ENCODE results near the gene SLC22A1.
"Not testable (repeated sequence)": the region's sequence is repeated elsewhere in the genome, so short reads cannot be mapped to it uniquely, and the experiment has no call there.

The SLC22A1 gene

DNA sequence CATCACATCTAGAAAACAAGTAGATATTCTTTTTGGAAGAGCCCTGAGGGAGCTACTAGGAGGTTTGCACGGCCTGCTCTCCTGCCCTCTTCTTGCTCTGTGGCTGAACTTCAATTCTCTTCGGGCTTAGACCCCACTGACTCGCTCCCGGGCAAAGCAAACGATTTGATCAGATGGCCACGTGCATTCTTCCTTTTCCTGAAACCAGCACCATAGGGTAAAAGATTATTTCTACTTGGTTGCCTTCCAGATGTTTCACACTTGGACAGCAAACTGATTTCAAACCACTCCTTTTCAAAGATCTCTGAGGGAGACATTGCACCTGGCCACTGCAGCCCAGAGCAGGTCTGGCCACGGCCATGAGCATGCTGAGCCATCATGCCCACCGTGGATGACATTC, at the start of gene SLC22A1:
Gene SLC22A1, plus strand, starts transcription at position 258 of the 400 bp plus-strand sequence. Its CDS starts 121 bp downstream, at position 379.
- no peak for DNase-seq

DNA sequence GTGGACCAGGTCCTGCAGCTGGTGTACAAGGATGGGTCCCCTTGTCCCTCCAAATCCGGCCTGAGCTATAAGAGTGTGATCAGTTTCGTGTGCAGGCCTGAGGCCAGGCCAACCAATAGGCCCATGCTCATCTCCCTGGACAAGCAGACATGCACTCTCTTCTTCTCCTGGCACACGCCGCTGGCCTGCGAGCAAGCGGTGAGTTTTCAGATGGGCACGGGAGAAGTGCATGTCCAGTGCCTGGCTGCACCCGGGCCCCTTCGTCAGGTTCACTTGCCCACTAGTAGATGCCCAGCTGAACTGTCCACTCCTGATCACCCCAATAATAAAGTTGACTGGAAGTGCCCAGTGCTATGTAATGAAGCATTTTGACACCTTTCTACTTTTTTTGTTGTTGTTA, 48.3 kb upstream of the SLC22A1 start:
- no peak for DNase-seq

DNA sequence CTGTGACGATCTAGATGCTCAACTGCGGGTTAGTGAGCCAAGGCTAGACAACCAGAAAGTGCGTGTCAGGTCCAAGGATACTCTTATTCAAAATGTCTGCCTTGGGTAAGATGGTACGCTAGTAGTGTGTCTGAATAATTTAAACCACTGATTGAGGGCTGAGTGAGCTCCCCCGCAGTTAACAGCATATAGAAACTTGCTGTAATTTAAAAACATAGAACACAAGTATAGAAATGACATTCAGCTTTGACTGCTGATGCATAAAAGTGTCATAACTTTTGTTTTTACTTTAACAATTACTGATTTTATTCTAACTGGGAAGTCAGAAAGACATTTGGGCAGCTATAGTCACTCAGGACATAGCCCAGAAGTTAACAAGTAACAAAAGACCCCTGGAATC, 45.6 kb upstream of the SLC22A1 start:
- no peak for DNase-seq

DNA sequence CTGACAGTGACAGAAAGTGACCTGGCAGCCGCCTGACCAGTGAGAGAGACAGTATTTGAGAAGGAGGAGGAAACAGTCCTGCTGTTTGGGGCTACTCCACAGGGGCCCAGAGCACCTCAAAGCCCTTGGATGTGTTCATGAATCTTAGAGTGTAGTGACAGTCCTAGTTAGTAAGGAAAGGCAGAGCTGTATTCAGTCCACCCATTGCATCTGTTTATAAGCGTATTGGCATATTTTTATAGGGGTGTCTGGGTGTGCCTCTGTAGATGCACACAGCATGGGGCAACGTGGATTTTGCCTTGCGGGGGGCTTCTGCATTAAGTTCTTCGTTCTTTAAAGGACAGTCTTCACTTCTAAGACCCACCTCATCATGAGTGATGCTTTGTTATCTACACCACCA, 44.6 kb upstream of the SLC22A1 start:
- no peak for DNase-seq

DNA sequence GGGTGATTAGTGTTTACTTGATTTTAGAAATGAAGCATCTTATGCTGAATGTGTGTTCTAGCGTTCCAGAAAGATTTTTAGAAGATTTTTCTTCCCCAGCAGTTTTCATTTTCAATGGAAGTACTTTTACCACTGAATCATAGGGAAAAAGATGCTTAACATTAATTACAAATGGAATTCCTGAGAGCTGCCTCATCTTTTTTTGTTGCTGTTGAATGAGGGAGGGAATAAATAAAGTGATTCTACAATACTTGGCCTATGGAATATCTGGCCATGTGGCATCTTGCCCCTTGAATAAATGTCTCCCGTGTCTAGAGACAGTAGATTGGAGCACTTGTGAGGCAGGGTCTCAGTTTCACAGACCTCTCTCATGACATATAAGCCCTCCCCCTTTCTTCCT, 44.1 kb upstream of the SLC22A1 start:
- DNase-seq = no peak

DNA sequence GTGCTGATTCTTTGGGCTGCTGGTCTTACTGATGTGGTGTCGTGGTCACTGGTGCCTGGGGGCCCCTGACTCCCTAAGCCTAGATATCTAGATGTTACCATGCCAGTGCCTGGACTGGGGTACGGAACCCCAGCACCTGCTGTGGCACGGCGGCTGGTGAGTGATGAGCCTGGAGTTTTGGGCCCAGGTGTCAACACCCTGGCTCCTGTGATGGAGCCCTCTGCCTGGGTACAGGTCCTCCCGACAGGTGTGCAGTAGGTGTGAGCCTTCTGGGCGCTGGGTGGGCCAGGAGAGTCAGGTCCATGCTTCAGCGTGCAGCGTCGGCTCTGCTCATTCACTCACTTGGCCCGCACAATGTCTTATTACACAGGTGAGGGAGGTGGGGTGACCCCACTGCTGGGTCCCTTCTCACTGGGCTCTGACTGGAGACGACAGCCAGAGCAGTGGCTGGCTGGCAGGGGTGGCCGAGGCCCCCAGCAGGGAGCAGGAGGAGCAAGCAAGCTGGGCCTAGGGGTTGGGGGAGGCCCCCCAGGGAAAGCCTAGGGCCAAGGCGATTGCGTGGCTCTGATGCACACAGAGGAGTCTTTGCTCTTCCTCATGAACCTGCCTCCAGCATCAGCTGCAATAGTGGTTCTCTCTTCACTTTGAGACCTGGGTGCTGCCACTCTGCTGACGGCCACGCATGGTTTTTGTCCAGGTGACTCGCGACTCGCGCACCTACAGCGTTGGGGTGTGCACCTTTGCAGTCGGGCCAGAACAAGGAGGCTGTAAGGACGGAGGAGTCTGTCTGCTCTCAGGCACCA, 42.5 kb upstream of the SLC22A1 start:
- no peak for DNase-seq

DNA sequence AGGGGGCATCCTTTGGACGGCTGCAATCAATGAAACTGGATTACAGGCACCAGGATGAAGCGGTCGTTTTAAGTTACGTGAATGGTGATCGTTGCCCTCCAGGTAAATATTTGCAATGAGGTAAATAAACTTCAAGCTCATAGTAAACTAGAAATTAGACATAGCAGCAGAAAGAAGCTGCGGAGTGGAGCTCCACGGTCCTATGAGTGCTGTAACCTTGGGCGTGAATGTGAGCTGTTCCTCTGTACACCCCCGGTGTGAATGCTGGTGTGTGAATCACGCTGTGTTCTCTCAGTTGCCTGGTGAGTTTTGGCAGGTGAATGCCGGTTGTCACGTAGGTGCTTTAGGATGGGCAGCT, 42.0 kb upstream of the SLC22A1 start:
- no peak for DNase-seq

DNA sequence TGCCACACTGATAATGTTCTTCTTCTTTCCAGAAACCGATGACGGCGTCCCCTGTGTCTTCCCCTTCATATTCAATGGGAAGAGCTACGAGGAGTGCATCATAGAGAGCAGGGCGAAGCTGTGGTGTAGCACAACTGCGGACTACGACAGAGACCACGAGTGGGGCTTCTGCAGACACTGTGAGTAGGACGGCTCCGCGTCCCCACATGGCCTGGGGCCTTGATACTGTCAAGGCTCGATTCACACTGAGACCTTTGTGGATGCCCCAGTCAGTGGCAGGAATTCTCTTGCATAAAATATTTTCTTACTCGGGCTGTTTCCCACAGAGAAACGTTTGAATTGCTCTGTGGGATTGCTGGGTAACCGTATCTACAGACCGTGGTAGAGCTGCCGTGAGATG, 41.5 kb upstream of the SLC22A1 start:
- DNase-seq = no peak

DNA sequence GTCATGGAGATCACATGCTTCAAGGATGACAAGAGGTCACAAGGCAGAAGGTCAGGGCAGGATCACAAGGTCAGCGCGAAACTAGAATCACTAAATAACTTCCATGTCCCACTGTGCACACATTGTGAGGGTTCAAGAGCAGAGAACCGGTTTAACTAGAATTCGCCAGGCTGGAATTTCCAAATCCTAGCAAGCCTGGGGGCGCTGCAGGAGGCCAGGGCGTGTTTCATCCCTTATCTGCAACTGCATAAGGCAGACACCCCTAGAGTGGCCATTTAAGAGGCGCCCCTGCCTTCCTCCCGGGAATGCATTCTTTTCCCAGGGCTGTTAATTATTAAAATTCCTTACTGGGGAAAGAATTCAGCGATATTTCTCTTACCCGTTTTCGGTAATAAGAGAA, 40.2 kb upstream of the SLC22A1 start:
- no peak for DNase-seq

DNA sequence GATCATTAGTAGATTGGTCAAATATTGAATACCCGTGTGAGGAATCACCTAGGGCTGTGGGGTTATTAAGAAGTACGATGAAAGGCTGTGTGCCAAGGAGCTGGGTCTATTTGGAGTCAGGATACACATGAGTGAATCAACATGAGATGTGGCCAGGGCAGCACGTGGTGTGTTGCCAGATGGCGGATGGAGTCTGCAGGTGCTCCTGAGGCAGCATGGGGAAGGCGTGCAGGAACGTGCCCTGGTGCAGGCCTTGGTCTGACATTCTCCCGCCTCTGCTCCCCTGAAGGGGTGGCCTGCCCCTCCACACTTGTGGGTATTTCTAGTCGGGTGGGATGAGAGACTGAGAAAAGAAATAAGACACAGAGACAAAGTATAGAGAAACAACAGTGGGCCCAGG, 39.0 kb upstream of the SLC22A1 start:
- DNase-seq = no peak

DNA sequence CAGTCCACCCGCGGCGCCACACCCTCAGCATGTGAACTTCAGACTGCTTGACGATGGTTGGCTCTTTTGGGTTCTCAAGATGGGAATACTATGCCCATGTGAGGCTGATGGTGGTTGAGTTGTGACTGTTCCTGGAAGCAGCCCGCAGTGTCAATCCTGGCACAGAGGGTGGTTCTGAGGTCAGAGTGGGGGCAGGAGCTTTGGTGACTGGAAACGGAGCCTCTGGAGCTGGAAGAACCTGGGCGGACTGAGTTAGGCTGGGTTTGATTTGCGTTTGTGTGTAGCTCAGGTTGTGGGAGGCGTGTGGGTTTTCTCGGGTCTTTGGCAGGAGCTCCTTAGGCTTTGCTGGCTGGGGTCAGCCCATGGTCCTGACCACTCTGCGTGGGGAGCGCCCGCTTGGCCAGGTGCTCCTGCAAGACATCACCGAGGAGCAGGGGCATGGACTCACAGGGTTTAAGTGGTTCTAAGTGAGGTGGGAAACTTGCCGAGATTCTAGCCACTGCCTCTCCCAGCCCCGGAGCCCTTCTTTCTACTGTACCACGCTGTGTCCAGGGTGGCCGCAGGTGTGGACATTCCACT, 37.3 kb upstream of the SLC22A1 start:
- no peak for DNase-seq

DNA sequence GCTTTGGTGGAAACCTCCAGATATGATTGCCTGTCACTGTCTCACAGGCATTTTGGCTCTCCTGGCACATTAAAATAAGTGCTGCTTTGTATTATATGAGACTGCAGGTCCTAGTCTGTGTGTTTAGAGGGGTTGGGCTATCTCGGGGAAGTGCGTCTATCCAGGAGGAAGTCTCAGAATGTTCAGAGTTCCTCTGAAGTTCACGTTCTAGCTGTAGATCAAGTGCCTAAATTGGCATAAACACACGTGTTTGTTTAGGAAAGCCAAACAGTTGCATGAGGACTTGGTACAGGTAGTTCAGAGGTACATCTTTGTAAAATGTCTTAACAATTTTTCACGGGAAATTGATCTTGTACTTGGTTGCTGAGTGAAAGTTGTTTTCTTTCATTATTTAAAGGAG, 36.4 kb upstream of the SLC22A1 start:
- DNase-seq = no peak

DNA sequence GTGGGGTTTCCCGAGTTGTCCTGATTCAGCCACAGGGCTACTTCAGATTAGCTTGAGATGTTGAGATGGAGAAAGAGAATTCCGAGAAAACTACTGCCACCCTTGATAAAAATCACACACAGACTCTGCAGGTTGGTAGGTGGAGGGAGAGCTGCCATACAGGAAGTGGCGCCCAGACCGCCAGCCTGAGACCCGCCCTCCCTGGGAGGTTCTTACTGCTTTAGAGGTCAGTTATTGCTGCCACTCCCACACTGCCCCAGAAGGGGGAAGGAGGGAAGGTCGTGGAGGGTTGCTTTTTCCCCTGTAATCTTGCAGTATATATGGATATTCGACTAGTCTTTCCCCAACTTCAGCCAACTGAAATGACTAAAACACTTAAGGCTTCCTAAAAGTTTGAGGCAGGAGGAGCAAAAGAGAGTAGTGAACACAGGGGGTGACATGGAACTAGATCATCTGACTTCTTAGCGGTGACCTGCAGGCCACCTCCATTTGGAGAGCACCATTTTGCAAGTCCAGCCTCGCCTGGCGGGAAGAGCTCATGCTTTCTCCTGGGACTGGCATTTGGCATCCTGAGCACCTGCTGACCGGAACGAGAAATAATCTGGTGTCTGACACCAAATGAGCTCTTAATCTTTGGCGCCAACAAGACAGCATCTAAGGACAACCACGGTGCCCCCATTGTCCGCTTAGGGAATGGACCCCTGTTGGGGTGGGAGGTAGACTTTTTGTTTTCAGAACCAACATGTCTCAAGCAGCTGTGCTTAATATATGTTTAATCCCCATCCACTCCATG, 35.7 kb upstream of the SLC22A1 start:
- DNase-seq = no peak

DNA sequence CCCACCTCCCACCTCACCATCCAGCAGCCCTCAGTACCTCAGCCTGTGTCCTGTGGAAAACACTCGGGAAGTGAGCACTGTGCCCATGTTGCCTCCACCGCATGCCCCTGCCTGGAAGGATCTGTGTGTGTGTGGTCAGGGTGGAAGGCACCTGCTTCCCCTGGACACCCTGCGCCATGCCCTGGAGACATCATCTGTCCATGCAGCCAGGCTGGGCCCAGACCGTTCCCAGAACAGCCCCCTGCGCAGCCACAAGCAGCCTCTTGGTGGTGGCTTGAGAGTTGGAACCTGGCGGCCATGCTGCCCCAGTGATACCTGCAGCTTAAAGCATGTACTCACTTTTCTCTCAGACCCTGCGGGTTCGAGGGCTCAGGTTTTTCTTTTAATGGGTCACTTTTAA, 34.9 kb upstream of the SLC22A1 start:
- DNase-seq = no peak

DNA sequence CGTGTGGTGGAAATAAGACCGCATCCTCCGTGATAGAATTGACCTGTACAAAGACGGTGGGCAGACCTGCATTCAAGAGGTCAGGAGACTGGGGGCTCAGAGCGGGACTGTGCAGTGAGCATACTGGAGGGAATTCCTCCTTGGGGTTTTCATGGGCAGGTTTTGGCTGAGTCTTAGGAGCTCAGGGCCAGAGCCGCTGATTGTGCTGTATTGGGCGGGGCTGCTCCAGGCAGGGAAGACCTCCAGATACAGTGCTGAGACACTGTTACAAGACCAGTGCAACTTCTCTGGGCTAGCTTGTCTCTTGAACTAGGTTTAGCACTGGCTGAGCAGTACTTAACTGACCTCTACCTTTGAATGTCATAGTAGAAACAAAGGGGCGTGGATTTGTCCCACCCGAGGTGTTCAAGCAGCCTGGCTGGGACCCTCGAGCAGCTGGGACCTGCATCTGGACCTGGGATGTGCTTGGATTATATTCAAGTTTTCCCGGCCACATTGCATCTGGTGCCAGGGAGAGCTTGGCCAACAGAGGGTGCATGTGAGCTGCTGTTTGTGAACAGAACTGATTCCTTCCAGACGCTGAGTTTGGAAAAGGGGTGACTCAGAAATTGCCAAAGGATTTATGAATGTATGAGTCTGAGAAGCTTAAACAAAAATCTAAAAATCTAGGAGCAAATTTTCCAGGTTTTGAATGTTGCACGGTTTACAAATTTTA, 33.4 kb upstream of the SLC22A1 start:
- DNase-seq = no peak

DNA sequence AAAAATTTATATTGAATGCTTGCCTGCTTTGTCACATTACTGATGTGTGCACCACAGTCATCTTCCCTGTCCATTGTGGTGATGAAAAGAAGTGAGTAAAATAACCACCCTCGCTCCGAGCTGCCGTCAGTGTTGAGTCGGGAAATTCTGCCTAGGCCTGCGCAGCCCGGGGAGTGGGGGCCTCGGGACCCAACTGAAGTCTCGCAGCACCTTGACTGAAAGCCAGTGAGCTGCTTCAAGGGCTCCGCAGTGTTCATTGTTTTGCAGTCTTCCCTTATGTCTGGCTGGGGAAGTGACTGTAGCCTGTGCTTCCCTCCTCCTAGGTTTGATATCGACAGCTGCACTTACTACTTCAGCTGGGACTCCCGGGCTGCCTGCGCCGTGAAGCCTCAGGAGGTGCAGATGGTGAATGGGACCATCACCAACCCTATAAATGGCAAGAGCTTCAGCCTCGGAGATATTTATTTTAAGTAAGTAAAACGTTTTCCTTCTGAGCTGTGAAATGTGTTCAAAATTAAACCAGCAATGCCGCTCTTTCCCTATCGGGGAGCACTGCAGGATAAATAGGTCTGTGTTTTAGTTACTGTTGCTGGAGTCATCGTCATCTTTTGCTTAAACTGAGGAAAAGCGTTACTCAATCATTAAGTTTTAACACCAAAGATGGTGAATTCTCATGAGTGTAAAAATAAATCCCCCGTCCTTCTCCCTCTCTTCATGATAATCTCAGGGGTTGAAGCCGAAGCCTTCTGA, 32.7 kb upstream of the SLC22A1 start:
- no peak for DNase-seq

DNA sequence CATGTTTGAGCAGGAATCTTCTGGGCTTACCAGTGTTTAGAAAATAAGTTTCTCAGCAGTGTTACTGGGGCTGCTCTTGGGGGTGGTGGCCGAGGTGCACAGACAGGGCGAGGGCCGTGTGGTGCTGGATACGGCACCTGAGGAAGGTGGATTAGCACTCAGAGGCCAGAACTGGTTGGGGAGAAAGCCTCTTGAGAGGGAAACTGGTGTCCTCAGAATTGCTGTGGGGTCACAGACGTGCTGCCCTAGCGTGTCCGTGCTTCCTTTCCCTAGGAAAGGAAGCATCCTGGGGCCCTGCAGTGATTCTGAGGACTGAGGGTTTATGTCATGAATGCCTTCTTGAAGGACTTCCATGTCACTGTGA, 32.1 kb upstream of the SLC22A1 start:
- no peak for DNase-seq

DNA sequence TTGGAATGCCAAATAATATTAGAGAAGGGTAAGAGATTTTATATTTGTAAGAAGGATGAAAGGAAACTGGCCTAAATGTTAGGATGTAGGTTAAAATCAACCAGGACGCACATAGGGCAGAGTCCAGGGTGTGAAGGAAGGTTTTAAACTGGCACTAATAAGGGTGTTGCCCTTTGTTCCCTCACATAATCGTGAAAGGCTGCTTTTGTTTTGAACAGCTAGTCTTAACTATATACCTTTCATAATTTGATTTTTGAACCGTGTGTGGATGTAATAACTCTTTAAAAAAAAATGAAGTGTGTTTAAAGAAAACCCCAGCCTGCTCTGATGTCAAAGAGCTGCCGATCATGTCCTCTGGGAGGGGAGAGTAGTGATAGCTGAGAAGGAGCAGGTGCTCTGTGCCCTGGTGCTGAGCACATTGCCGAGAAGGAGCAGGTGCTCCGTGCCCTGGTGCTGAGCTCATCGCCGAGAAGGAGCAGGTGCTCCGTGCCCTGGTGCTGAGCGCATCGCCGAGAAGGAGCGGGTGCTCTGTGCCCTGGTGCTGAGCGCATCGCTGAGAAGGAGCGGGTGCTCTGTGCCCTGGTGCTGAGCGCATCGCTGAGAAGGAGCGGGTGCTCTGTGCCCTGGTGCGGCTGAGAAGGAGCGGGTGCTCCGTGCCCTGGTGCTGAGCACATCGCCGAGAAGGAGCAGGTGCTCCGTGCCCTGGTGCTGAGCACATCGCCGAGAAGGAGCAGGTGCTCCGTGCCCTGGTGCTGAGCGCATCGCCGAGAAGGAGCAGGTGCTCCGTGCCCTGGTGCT, 31.0 kb upstream of the SLC22A1 start:
- DNase-seq = not testable (repeated sequence)

DNA sequence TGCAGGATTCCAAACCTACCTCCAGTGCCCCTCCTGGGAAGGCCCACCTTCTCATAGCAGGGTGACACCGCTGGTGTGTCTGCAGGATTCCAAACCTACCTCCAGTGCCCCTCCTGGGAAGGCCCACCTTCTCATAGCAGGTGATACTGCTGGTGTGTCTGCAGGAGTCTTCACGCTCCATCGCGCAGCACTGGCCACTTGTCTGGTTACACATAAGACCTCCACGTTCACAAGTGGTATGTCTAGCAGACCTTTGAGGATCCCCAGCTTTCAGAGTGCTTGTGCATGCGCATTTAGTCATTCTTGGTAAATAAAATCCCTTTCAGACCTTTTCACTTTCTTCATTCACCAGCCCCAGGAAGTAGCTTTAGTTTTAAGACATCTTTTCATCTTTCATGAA, 29.4 kb upstream of the SLC22A1 start:
- DNase-seq = not testable (repeated sequence)

DNA sequence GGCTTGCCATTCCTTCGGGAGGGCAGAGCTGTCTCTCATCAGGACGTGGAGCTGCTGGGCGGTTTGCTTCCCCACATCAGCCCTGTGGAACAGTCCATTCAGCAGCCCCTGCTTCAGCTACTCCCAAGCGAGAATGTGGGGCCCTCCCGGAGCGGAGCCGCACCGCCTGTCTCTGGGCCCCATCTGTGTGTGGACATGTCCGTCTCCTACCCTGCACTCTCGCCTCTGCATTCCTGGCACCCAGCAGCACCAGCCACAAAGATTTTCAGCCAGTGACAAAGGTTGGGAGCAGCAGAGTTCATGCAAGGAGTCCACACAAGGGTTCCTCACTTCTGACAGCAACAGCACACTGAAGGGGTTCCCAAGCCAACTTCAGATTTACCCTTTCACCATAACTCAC, 29.0 kb upstream of the SLC22A1 start:
- DNase-seq = no peak

DNA sequence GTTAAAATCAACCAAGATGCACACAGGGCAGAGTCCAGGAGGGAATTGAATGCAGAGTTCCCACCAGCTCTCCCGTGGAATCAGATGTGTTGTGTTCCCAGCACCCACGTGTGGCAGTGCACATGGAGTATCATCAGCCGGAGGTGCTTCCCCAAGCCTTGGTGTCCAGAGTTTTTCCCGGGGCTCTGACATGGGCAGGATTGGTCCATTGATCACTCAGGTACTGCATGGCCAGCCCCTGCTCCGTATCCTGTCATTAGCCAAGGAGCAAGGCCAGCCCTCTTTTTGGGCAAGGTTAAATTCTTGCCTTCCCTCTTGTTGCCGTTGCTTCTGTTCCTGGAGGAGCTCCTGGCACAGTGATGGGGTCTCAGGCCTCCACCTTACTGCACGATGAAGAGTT, 28.6 kb upstream of the SLC22A1 start:
- DNase-seq = no peak

DNA sequence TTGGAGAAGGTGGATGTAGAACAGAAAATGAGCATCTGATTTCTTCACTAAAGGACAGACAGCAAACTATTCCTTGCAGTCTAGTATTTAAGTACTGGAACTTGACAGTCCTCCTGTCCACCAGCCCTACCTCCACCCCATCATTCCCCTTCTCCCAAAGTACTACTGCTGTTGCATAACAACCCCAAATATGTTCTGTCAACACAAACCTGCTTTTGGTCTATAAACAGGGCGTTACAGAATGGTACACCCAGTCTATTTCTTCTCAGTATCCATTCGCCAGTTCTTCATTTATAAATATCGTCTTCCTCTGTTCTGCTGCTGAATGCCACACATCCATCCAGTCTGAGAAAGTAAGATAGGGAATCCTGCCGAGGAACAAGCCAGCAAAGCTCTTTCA, 27.7 kb upstream of the SLC22A1 start:
- DNase-seq = no peak

All from NCI-H146 (cell line).